ENCODE results near the gene TELO2.

The TELO2 gene

GRCh38 chr16:1540556-1540855 lies 47.3 kb downstream of the TELO2 start:
- Histone ChIP-seq H2BK5ac (ENCODE audit: low read depth, low read length, poor library complexity, severe bottlenecking) (no peak overlapping the region), H3K4ac (ENCODE audit: low read depth in 1 of 2, low read length in 2 of 2) (no peak overlapping the region), H2BK15ac (ENCODE audit: low read depth, poor library complexity, severe bottlenecking) (no peak overlapping the region), H2AK5ac (ENCODE audit: low read length, severe bottlenecking) (no peak overlapping the region), H3K9me3 (ENCODE audit: control insufficient read depth, low read length) (no peaks in the 10 kb centered on the region), H3K4me1 (ENCODE audit: control insufficient read depth, insufficient read depth, low read depth, low read length) (peaks cover 23% of the 10 kb centered on the region), H3K4me2 (ENCODE audit: low read length, poor library complexity, severe bottlenecking) (no peak overlapping the region), H2BK12ac (ENCODE audit: low read length in 2 of 2) (no peak overlapping the region), H3K36me3 (ENCODE audit: control insufficient read depth in 1 of 2, insufficient read depth in 2 of 2, low read depth in 1 of 2, low read length in 2 of 2) (peaks cover 43 to 78% of the 10 kb centered on the region in 2 experiments), H3K9ac (ENCODE audit: low read length) (no peak overlapping the region), H3K79me1 (replicated peaks; ENCODE audit: low read length, poor library complexity, severe bottlenecking) (peaks cover 41% of the 10 kb centered on the region), H2BK120ac (ENCODE audit: low read depth, low read length) (no peak overlapping the region), H4K8ac (ENCODE audit: low read length) (no peak overlapping the region), H3K18ac (ENCODE audit: low read depth in 1 of 2, low read length in 2 of 2) (no peak overlapping the region), H3K23ac (ENCODE audit: low read length in 2 of 2) (no peak overlapping the region), H3K4me3 (ENCODE audit: insufficient read depth in 1 of 2, low read depth in 1 of 2, low read length in 2 of 2) (no peak overlapping the region), H3K14ac (ENCODE audit: low read length in 2 of 2) (no peak overlapping the region), H4K91ac (ENCODE audit: low read length) (no peak overlapping the region), H3K27me3 (ENCODE audit: control insufficient read depth in 1 of 2, insufficient read depth in 1 of 2, low read length in 2 of 2) (no peaks in the 10 kb centered on the region), H2AFZ (ENCODE audit: low read depth, low read length) (no peak overlapping the region), H3K27ac (ENCODE audit: low read length, poor library complexity, severe bottlenecking) (no peak overlapping the region)
- no peak for DNase-seq
- WGBS = 97% methylated on average over 8 of the region's 8 CpGs

- no peaks in the 10 kb centered on the region for H3K9me3 ChIP-seq (ENCODE audit: control insufficient read depth, low read length)
- peak overlapping the region; percentile 21 for H4K91ac ChIP-seq (ENCODE audit: low read length)
- no peak overlapping the region for H2BK120ac ChIP-seq (ENCODE audit: low read depth, low read length)
- H3K14ac ChIP-seq (ENCODE audit: low read length in 2 of 2) = peak overlapping the region in 1 of 2 experiments; percentile 16
- peaks cover 41 to 78% of the 10 kb centered on the region in 2 experiments for H3K36me3 ChIP-seq (ENCODE audit: control insufficient read depth in 1 of 2, insufficient read depth in 2 of 2, low read depth in 1 of 2, low read length in 2 of 2)
- 92% methylated on average over 41 of the region's 41 CpGs for WGBS
- H3K4me3 ChIP-seq (ENCODE audit: insufficient read depth in 1 of 2, low read depth in 1 of 2, low read length in 2 of 2) = peak overlapping the region in 1 of 2 experiments; percentile 5
- no peak overlapping the region for H3K9ac ChIP-seq (ENCODE audit: low read length)
- no peak overlapping the region for H2BK5ac ChIP-seq (ENCODE audit: low read depth, low read length, poor library complexity, severe bottlenecking)
- peak overlapping the region in 1 of 2 experiments; percentile 16 for H3K18ac ChIP-seq (ENCODE audit: low read depth in 1 of 2, low read length in 2 of 2)
- H3K23ac ChIP-seq (ENCODE audit: low read length in 2 of 2) = no peak overlapping the region
- no peak overlapping the region for H3K4me2 ChIP-seq (ENCODE audit: low read length, poor library complexity, severe bottlenecking)
- H3K4me1 ChIP-seq (ENCODE audit: control insufficient read depth, insufficient read depth, low read depth, low read length) = peaks cover 23% of the 10 kb centered on the region
- H4K8ac ChIP-seq (ENCODE audit: low read length) = no peak overlapping the region
- H2BK15ac ChIP-seq (ENCODE audit: low read depth, poor library complexity, severe bottlenecking) = peak overlapping the region; percentile 34
- peak overlapping the region in 1 of 2 experiments; percentile 73 for H3K4ac ChIP-seq (ENCODE audit: low read depth in 1 of 2, low read length in 2 of 2)
- DNase-seq = no peak
- no peak overlapping the region for H2BK12ac ChIP-seq (ENCODE audit: low read length in 2 of 2)
- H2AK5ac ChIP-seq (ENCODE audit: low read length, severe bottlenecking) = no peak overlapping the region
- H3K27ac ChIP-seq (ENCODE audit: low read length, poor library complexity, severe bottlenecking) = no peak overlapping the region
- peaks cover 36% of the 10 kb centered on the region for H3K79me1 ChIP-seq (replicated peaks; ENCODE audit: low read length, poor library complexity, severe bottlenecking)
- no peak overlapping the region for H2AFZ ChIP-seq (ENCODE audit: low read depth, low read length)
- no peaks in the 10 kb centered on the region for H3K27me3 ChIP-seq (ENCODE audit: control insufficient read depth in 1 of 2, insufficient read depth in 1 of 2, low read length in 2 of 2)
These were observed 48.4 kb downstream of the TELO2 start for GRCh38 chr16:1541293-1542165.

- peak overlapping the region in 1 of 2 experiments; percentile 37 for H2BK12ac ChIP-seq (ENCODE audit: low read length in 2 of 2)
- no peak overlapping the region for H3K23ac ChIP-seq (ENCODE audit: low read length in 2 of 2)
- no peak overlapping the region for H3K9ac ChIP-seq (ENCODE audit: low read length)
- no peak for DNase-seq
- H3K79me1 ChIP-seq (replicated peaks; ENCODE audit: low read length, poor library complexity, severe bottlenecking) = peaks cover 30% of the 10 kb centered on the region
- no peak overlapping the region for H2BK5ac ChIP-seq (ENCODE audit: low read depth, low read length, poor library complexity, severe bottlenecking)
- peak overlapping the region; percentile 34 for H2BK15ac ChIP-seq (ENCODE audit: low read depth, poor library complexity, severe bottlenecking)
- H3K27ac ChIP-seq (ENCODE audit: low read length, poor library complexity, severe bottlenecking) = no peak overlapping the region
- H3K14ac ChIP-seq (ENCODE audit: low read length in 2 of 2) = no peak overlapping the region
- H4K91ac ChIP-seq (ENCODE audit: low read length) = peak overlapping the region; percentile 79
- peaks cover 41 to 78% of the 10 kb centered on the region in 2 experiments for H3K36me3 ChIP-seq (ENCODE audit: control insufficient read depth in 1 of 2, insufficient read depth in 2 of 2, low read depth in 1 of 2, low read length in 2 of 2)
- H3K4me1 ChIP-seq (ENCODE audit: control insufficient read depth, insufficient read depth, low read depth, low read length) = peaks cover 25% of the 10 kb centered on the region
- no peak overlapping the region for H3K18ac ChIP-seq (ENCODE audit: low read depth in 1 of 2, low read length in 2 of 2)
- no peak overlapping the region for H3K4me2 ChIP-seq (ENCODE audit: low read length, poor library complexity, severe bottlenecking)
- H3K4me3 ChIP-seq (ENCODE audit: insufficient read depth in 1 of 2, low read depth in 1 of 2, low read length in 2 of 2) = no peak overlapping the region
- H2BK120ac ChIP-seq (ENCODE audit: low read depth, low read length) = no peak overlapping the region
- 92% methylated on average over 2 of the region's 2 CpGs for WGBS
- no peak overlapping the region for H2AK5ac ChIP-seq (ENCODE audit: low read length, severe bottlenecking)
- peak overlapping the region in 1 of 2 experiments; percentile 39 for H3K4ac ChIP-seq (ENCODE audit: low read depth in 1 of 2, low read length in 2 of 2)
- H4K8ac ChIP-seq (ENCODE audit: low read length) = peak overlapping the region; percentile 16
- no peak overlapping the region for H2AFZ ChIP-seq (ENCODE audit: low read depth, low read length)
- H3K9me3 ChIP-seq (ENCODE audit: control insufficient read depth, low read length) = no peaks in the 10 kb centered on the region
- H3K27me3 ChIP-seq (ENCODE audit: control insufficient read depth in 1 of 2, insufficient read depth in 1 of 2, low read length in 2 of 2) = no peaks in the 10 kb centered on the region
These were observed 49.0 kb downstream of the TELO2 start for GRCh38 chr16:1542166-1542500.

GRCh38 chr16:1542533-1542932 lies 49.4 kb downstream of the TELO2 start:
- H2AK5ac ChIP-seq (ENCODE audit: low read length, severe bottlenecking) = no peak overlapping the region
- no peak overlapping the region for H3K4me2 ChIP-seq (ENCODE audit: low read length, poor library complexity, severe bottlenecking)
- H3K36me3 ChIP-seq (ENCODE audit: control insufficient read depth in 1 of 2, insufficient read depth in 2 of 2, low read depth in 1 of 2, low read length in 2 of 2) = peaks cover 39 to 75% of the 10 kb centered on the region in 2 experiments
- peaks cover 27% of the 10 kb centered on the region for H3K79me1 ChIP-seq (replicated peaks; ENCODE audit: low read length, poor library complexity, severe bottlenecking)
- no peak overlapping the region for H2BK15ac ChIP-seq (ENCODE audit: low read depth, poor library complexity, severe bottlenecking)
- no peak overlapping the region for H3K4me3 ChIP-seq (ENCODE audit: insufficient read depth in 1 of 2, low read depth in 1 of 2, low read length in 2 of 2)
- peak overlapping the region; percentile 16 for H4K8ac ChIP-seq (ENCODE audit: low read length)
- H3K14ac ChIP-seq (ENCODE audit: low read length in 2 of 2) = no peak overlapping the region
- WGBS = 92% methylated on average over 18 of the region's 18 CpGs
- H2BK5ac ChIP-seq (ENCODE audit: low read depth, low read length, poor library complexity, severe bottlenecking) = no peak overlapping the region
- no peak overlapping the region for H3K27ac ChIP-seq (ENCODE audit: low read length, poor library complexity, severe bottlenecking)
- no peaks in the 10 kb centered on the region for H3K9me3 ChIP-seq (ENCODE audit: control insufficient read depth, low read length)
- peak overlapping the region in 1 of 2 experiments; percentile 37 for H2BK12ac ChIP-seq (ENCODE audit: low read length in 2 of 2)
- H2BK120ac ChIP-seq (ENCODE audit: low read depth, low read length) = no peak overlapping the region
- H4K91ac ChIP-seq (ENCODE audit: low read length) = peak overlapping the region; percentile 79
- H3K9ac ChIP-seq (ENCODE audit: low read length) = no peak overlapping the region
- no peak overlapping the region for H3K23ac ChIP-seq (ENCODE audit: low read length in 2 of 2)
- H2AFZ ChIP-seq (ENCODE audit: low read depth, low read length) = no peak overlapping the region
- peaks cover 25% of the 10 kb centered on the region for H3K4me1 ChIP-seq (ENCODE audit: control insufficient read depth, insufficient read depth, low read depth, low read length)
- H3K27me3 ChIP-seq (ENCODE audit: control insufficient read depth in 1 of 2, insufficient read depth in 1 of 2, low read length in 2 of 2) = no peaks in the 10 kb centered on the region
- no peak for DNase-seq
- peak overlapping the region in 1 of 2 experiments; percentile 39 for H3K4ac ChIP-seq (ENCODE audit: low read depth in 1 of 2, low read length in 2 of 2)
- H3K18ac ChIP-seq (ENCODE audit: low read depth in 1 of 2, low read length in 2 of 2) = peak overlapping the region in 1 of 2 experiments; percentile 73
